GM21526 (cell line): ENCODE measurements around the gene CCNB1IP1.
"Not testable (repeated sequence)": the region's sequence is repeated elsewhere in the genome, so short reads cannot be mapped to it uniquely, and the experiment has no call there.

Source experiments
- ATAC-seq: cut with Tn5 transposase; IDR thresholded peaks from one replicate; pipeline ENCODE4 v1.9.1; 2021; ENCODE audit warnings: moderate library complexity; ENCODE audit not compliant: unreplicated experiment, low FRiP score

CCNB1IP1 gene

DNA sequence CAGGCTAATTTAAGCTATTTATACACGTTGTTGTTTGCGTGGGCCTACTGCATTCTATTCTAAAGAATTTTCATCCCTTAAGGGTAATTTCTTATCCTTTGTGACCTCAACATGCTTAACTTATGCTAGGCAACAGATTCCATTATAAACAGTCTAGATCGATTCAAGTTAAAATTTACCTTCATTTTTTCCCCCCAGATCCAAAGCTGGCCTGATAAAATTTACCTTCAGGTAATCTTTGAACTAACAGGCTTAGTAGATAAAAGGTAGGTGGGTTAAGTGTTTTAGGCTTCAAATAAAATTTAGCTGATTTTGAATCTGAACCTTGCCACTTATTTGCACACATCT, 389 bp upstream of the CCNB1IP1 start:
- no peak for ATAC-seq

DNA sequence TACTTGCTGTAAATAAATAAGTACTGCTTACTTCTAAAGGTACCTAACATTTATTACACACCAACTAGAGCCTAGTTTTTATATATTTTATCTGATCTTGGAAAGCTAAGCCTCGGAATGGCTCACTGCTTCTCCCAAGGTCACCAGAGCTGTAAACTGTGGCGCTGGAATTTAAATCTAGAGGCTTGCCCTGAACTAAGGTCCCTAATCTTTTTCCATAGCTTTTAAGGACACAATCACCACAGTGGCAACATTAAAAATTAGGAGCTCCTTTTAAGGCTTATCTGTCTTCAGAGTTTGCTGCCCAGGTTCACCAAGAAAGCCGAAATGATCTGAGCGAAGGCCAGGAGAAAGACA, 670 bp downstream of the CCNB1IP1 start:
- ATAC-seq: no peak

DNA sequence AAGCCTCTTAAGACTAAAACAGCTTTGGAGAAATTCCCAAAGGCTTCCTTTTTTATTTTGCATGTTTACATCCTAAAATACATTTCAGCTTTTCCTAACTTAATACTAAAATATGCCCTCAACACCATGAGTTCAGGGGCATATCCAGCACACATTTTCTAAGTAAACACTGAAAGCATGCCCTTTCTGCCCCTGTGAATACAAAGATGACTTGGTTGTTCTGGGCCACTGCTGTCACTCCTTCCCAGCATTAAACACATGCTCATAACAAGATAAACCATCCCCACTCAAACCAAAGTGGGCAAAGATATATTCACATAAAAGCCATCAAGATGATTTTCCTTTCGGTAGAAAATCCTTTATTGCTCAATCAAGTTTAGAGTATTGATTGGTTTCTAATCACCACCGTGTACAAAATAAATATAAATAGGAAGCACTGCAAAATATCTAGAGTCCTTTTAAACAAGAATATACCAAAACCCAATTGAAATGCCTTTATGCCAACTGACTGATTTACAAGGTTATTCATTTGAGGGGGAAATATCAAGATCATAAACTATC, 1.9 kb downstream of the CCNB1IP1 start:
- no peak for ATAC-seq

DNA sequence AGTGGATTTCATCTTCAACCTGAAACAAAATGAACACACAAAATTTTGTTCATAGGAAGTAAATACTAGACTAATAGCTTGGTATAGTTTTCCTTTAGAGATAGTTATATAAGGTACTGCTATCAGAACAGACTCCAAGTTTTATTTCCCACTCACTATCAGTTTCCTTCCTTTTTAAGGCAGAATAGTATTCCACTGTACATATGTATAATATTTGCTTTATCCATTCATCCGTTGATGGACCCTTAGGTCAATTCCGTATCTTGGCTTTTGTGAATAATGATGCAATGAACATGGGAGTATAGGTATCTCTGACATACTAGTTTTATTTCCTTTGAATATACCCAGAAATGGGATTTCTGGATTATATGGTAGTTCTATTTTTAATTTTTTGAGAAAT, 3.7 kb downstream of the CCNB1IP1 start:
- ATAC-seq: no peak

DNA sequence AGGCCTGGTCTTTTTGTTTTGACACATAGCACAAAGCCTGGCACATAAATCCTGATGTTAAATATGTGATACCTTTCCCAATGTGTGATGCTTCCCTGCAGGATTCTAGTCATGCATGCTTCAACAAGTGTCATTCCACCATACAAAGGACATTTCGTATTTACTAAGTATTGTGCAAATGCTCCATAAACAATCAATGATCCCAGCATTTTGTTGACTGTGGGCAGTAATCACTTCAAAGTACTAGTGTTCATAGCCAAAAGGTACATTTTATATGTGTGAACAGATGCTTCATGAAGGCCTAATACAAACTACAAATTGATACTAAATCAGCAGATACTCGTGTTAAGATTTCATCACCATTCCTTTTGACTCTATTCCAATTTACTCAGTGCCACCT, 4.4 kb downstream of the CCNB1IP1 start:
- no peak for ATAC-seq

DNA sequence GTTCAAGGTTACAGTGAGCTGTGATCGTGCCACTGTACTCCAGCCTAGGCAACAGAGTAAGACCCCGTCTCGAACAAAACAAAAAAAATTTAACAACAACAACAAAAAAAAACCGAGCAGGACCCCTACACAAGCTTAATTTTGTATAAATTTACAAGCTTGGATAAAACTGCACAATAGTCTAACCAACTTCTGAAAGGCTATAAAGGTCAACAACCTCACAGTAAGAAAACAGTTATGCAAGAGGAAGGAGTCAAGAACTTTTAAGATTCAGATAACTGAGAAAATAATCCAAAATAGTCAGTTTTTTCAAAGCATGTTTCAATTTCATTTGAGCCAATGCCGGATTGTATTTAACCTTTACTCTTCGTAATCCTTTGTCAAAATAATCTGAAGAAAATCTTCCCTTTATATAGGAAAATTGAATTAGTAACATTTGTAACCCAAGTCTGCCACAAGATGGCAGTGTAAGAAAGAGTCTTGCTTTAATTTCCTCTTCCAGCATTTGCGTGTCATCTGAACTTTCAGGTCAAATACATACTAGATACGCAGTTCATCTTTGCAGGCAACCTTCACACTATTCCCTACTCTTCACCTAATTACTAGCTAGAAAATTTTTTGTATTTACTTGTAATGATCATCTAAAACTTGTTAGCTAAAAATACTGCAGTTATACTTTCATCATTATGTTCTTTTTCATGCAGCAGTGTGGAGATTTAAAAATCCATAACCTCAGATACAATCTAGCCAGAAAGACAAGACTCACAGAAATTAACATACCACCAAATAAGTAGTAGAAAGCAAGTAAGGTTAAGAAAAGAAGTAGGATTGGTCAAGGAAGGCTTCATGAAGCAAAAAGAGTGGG, 5.8 kb downstream of the CCNB1IP1 start:
- no peak for ATAC-seq

DNA sequence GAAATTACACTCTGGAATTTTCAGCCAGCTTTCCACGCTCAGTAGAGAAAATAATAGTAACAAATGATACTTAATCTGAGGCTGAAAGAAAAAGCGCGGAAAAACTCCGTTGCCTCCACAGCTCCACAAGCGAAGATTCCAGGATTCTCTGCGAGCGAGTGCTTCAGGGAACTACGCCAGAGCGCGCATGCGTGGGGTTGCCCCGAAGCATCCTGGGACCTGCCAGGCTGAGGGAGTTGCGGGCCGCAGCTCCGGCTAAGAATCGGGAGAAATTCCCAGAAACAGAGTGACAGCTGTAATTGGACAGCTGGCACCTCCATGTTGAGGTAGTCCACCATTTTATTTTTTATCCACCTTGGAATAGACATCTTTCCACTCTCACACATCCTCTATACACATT, 15.4 kb downstream of the CCNB1IP1 start:
- ATAC-seq: no peak

DNA sequence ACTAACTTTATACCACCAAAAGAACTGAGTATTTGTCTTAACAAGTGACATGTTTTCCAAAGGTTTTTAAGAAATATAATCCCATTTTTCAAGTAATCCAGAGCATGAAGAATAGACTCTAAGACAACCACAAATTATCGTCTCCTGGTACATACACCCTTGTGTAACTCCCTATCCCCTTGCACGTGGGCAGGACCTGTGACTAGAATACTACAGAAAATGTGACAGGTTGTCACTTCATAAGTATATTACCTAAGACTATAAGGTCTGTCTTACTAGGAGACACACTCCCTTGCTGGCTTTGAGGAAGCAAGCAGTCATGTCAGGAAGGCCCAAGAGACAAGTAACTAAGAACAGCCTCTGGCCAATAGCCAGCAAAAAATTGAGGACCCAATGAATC, 19.1 kb downstream of the CCNB1IP1 start:
- no peak for ATAC-seq

DNA sequence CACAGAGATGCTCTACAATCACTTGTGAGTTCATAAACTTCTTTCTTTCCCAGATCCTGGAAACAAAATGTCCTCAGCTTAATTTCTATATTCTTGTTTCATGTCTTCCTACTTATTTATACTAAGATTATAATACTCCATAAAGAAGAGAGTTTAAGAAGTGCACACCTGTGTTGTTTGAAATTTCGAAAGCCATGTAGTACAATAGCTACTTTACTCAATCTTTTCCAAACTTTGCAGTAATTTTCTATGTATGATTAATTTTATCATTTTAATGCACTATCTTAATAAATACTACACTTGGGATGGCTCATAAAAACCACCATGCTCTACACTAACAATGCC, 27.0 kb downstream of the CCNB1IP1 start:
- ATAC-seq: peak; percentile 11

DNA sequence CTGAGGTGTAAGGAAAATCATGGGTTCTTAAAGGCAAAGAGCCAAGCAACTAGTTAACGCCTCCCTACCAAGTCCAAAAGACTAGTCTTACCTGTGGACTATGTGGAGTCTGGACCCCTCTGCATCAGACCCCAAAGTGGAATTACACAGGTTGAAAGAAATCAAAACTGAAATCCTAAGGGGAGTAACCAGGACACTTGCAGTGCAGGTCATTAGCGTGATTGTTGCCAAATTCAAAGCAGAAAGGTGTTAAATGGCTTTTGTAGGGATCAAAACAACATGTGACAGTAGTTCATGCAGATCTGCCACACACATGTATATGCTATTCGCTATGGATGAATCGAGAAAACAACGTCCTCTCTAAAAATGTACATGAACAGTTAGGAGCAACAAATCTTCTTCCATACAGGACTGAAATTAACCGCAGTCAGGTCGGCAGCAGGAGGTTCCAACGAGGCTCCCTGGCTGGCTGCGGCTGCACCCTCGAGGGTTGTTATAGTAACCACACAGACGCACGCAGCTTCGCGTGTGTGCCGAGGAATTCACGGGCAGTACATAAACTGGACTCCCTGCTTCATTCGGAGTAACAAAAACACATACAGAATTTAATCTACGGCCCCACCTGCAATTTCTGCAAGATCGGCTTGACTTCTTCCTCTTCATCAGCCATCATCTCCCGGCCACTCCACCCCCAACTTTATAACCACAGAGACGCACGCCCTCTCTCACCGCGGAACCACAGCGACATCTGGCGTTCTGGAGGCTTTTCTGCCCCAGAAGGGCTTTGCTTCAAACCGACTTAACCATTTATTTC, 27.6 kb downstream of the CCNB1IP1 start, which contains the start of gene TTC5:
Gene TTC5 (minus strand): TSS at position 687 of the 814 bp plus-strand sequence. CDS start 14 bp downstream, at position 673.
- ATAC-seq: peak; percentile 94

DNA sequence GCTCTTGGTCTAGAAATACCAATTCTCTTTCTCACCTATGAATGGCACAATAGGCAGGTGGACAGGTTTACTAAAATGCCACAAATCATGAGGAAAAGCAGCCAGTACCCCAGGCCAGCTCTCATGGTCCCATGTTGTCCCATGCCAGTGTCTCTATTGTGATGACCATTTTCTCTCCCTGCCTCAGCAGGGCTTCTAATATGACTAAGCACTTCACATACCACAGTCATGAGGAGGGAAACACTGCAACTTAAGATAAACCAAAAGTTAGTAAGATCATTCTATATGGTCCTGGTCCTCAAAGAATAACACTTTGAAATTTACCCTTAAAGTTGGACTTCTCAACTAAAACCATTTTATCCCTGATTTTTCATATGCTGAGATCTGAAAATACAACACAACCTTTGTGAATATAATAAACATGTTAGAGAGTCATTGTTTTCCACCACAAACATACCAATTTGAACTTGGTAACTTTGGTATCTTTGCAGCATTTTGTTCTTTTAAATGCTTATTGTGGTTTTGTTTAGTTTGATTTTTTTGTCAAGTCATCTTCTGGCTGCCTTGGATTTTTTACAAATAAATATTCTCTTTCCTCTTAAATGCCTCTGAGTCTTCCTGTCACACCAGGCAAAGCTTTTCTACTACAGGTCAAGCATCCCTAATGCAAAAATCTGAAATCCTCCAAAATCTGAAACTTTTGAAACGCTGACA, 30.9 kb downstream of the CCNB1IP1 start:
- no peak for ATAC-seq

DNA sequence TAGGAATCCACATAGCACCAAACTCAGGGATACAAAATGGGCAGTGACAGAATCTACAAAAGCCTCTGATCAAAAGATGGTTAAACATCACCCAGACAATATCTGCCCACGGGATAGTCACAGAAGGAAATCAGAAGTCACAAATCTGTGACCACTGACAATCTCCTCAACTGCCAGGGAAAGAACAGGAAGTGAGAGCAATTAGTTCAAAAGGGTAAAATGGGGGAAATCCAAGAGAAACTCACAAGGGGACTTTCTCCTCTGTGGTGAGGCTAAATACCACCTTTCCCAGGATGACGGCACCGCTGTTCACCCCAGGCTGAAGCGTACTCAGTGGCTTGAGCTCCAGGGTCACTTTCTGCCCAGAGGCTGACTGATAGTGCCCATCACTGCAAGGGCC, 38.0 kb downstream of the CCNB1IP1 start:
- ATAC-seq: no peak

DNA sequence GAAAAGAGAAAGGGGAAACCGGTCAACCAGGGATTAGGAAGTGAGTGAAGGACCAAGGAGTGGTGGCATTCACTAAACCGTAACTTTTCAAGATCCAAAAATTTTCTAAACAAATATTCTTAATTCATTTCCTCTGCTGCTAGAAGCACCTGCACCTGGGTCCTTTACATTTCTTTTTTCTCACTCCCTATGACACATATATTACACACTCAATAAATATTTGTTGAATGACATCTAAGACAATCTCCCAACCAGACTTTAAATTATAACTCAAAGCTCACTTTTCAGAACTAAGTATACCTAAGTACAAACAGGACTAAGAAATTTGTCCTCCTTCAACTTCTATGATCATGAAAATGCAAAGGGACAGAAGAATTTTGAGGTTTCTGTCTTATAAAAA, 38.4 kb downstream of the CCNB1IP1 start:
- ATAC-seq: no peak

DNA sequence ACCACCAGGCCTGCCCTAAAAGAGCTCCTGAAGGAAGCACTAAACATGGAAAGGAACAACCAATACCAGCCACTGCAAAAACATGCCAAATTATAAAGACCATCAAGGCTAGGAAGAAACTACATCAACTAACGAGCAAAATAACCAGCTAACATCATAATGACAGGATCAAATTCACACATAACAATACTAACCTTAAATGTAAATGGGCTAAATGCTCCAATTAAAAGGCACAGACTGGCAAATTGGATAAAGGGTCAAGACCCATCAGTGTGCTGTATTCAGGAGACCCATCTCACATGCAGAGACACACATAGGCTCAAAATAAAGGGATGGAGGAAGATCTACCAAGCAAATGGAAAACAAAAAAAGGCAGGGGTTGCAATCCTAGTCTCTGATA, 51.1 kb downstream of the CCNB1IP1 start:
- not testable (repeated sequence) for ATAC-seq

DNA sequence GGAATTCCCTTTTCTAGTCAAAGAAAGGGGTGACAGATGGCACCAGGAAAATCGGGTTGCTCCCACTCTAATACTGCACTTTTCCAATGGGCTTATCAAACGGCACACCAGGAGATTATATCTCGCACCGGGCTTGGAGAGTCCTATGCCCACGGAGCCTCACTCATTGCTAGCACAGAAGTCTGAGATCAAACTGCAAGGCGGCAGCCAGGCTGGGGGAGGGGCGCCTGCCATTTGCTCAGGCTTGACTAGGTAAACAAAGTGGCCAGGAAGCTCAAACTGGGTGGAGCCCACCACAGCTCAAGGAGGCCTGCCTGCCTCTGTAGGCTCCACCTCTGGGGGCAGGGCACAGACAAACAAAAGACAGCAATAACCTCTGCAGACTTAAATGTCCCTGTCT, 52.8 kb downstream of the CCNB1IP1 start:
- ATAC-seq: not testable (repeated sequence)

DNA sequence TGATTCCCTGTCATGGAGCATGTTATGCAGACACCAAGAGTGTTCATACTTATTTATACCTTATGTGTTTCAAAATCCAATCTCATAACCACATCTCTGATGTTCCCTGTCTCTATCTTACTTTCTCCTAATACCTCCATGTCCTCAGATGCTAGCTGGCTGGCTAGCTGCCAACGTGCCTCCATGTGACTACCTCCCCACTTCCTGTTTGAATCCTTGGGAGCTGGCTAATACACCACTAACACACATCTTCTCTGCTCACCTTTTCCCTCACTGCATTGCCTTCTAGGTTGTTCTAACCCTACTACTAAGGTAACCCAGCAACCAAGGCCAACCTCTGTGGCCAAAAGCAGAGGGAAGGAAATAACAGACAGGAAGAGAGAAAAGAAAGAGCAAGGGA, 54.7 kb downstream of the CCNB1IP1 start:
- no peak for ATAC-seq

DNA sequence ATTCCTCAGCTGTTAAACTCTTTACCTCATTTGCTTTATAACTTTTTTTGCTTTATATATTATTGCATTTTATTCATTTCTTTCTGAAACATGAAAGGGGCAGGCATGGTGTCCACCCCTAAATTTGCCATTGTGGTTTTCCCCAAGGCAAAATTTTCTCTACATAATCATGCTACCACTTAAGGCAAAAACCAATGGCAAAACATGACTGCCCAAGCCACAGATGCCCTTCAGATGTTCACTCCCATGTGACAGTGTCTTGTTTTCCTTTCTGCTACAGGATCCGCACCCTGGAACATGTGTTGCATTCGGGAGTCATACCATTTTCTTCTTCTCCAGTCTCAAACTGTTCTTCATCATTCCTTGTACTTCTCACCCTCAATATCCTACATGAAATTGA, 55.7 kb downstream of the CCNB1IP1 start:
- no peak for ATAC-seq

DNA sequence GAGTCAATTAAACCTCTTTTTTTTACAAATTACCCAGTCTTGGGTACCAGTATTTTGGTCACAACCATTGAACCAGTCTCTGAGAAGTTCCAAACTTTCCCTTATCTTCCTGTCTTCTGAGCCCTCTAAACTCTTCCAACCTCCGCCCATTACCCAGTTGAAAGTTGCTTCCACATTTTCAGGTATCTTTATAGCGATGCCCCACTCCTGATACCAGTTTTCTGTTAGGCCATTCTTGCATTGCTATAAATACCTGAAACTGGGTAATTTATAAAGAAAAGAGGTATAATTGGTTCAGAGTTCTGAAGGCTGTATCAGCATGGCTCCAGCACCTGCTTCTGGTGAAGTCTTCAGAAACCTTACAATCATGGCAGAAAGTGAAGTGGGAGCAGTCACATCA, 59.0 kb downstream of the CCNB1IP1 start:
- ATAC-seq: no peak

DNA sequence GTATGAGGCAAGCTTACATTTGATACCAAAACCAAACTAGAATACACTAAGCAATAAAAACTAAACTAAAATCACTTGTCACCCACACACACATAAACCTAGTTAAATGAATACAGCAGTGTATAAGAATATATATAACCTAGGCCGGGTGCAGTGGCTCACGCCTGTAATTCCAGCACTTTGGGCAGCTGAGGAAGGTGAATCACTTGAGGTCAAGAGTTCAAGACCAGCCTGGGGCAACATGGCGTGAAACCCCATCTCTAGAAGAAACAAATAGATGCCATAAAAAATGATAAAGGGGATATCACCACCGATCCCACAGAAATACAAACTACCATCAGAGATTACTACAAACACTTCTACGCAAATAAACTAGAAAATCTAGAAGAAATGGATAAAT, 68.7 kb downstream of the CCNB1IP1 start:
- not testable (repeated sequence) for ATAC-seq

DNA sequence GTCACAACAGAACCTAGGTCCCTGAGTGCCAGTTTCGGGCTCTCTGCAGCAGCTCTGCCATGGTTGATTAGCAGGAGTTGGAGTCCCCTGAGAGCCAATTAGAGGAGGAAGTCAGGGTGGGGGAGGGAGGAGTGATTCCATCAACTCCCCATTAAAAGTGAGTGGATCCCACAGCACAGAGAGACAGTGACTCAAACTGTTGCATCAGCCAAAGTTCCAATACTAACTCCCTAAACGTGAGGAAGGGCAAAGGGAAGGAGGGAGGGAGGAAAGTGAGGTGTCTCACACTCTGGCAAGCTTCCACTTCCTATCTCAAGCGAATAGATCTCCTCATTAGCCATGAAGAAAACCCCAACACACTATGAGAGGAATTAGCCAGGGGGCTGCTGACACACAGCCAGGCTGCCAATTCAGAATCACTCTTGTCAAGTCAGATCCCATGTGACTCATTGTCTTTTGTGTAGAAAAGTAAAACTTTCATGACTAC, 70.4 kb downstream of the CCNB1IP1 start:
- ATAC-seq: no peak
